GM13977 (cell line): ENCODE results near the gene LIMCH1.
"Not testable (repeated sequence)": the region's sequence is repeated elsewhere in the genome, so short reads cannot be mapped to it uniquely, and the experiment has no call there.

Experiments
- DNase-seq: peaks from one replicate; pipeline ENCODE4 v3.0.0; 2012; ENCODE audit warnings: low spot score
- CTCF ChIP-seq: IDR thresholded peaks from 2 replicates; pipeline ENCODE4 v1.5.1; 2012; ENCODE audit warnings: mild to moderate bottlenecking, control low read depth; ENCODE audit not compliant: insufficient read depth; ENCODE audit errors: extremely low read depth, missing control alignments
- in situ Hi-C: fragments of 300-500 bp; cut with MboI; formaldehyde crosslinking; loops from one replicate; pipeline ENCODE4 v1.12.0; 2022; ENCODE audit warnings: low sequenced_read_pairs, low pct_unique_long_range_greater_than_20kb, mixed read lengths, inconsistent platforms; ENCODE audit not compliant: unreplicated experiment

The LIMCH1 gene

DNA sequence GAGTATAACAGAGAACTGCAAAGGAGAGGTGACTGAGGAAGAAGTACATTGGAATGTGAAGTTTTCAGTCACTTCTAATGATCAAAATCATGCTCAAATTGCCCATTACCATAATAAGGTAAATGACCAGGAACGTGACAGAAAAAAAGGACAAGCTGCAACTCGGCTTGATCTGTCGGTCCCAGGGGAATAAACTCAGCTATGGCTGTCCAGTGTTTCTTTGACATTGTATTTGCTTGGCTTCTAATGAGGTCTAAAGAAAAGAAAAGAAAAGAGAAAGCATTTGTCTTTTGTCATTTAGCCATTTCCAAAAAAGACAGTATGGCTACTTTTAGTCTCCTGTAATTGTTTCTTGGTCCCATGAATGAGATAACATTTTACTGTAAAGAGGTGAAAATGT is 185.3 kb downstream of the LIMCH1 start:
- TF ChIP-seq CTCF = no peak
- in situ Hi-C loops = no loop called here

DNA sequence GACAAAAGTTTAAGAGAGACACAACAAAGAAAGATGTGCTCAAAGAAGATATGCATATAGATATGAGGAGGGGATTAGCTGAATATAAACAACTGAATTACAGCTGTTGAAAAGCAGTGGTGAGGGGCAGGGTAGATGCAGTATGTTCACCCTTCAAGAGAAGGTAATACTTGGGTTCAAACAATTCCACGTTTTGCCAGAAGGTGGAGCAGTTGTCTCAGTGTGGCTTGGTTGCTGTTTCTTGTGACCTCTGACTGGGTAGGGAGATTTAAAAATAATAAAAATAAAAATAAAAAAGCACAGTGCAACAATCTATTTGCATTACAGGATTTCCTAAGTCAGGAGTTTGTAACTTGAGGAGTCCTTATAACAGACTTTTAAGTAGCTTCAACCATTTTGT is 187.3 kb downstream of the LIMCH1 start:
- TF ChIP-seq CTCF = no peak
- DNase-seq = no peak
- in situ Hi-C loops = no loop called here

More for the DNA sequence above, 185.3 kb downstream of the LIMCH1 start:
- no peak for DNase-seq

DNA sequence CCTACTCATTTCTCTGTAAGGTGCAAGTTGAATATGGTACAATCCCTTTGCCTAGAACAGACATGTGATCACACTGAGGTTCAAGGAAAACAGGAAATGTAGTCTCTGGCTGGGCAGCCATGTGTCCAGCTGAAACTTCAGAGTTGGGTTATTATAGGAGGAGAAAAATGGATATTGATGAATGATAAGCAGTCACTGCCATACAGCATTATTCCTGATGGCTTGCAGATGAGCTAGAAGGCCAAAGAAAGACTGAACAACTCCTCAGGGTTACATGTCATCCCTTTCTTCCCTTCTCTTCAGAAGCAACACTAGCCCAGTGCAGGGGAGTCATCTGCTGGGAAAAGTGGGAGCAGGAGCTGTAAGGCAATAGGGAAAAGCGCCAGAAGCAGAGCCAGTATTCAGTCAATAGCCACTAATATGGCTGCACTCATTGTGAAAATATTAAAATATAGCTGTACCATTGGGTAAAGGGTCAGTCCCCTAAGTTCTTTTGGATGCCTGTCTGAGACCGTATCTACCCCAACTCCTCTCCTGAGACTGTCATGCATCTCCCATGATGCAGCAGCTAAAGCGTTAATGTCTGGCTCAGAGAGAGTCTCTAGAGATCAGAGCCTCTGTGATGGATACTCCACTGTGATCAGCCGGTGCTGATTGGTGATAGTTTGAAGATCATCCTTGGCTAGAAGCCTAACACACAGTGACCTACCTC is 190.1 kb downstream of the LIMCH1 start:
- TF ChIP-seq CTCF = no peak
- DNase-seq = no peak
- in situ Hi-C loops = no loop called here

DNA sequence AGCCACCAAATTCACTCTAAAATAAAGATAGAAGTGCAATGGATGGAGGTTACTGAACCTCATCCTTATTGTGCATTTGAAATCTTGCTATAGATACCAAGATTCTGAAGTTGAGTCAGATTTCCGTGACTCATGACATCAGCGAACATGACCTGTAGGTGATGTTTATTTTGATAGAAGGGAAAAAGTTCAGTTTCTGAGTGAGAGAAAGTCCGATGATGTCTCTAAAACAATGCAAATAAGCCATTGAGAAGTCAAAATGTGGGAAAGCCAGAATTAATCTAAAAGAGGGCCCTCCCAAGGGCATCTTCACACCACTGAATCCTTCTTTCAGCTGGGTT is 190.6 kb downstream of the LIMCH1 start:
- in situ Hi-C loops = no loop called here
- no peak for DNase-seq
- TF ChIP-seq CTCF = no peak

GRCh38 chr4:41731569-41732126 is 193.7 kb downstream of the LIMCH1 start:
- no peak for TF ChIP-seq CTCF
- no peak for DNase-seq

DNA sequence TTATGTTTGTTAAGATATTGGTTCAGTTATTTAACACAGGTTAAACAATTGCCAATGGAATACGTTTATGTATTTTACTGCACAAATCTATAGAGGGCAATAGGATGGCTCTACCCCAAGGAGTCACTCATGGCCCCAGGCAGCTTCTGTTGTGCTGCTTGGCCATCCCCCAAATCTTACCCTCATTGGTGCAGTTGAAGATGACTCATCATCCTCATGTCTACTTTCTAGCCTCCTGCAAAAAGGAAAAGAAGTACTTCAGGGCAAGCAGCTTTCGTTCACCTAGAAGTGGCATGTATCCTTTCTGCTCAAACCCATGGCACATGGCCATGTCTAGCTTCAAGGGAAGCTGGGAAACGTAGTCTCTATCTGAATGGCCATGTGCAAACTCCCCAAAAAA is 196.4 kb downstream of the LIMCH1 start:
- in situ Hi-C loops = no loop called here
- no peak for TF ChIP-seq CTCF
- DNase-seq = no peak

More at GRCh38 chr4:41731569-41732126, 193.7 kb downstream of the LIMCH1 start:
- in situ Hi-C loops = no loop called here

GRCh38 chr4:41737491-41737890 is 199.5 kb downstream of the LIMCH1 start:
- in situ Hi-C loops, DNase-seq: not testable (repeated sequence)
